AG10803 (cell line): Measurements from ENCODE around the gene STAP2.
"Not testable (repeated sequence)": the region's sequence is repeated elsewhere in the genome, so short reads cannot be mapped to it uniquely, and the experiment has no call there.

Experiments
- DNase-seq: peaks from one replicate; pipeline ENCODE4 v3.0.0; 2010; ENCODE audit warnings: low read depth
- H3K4me3 ChIP-seq: 2 replicates; pipeline ENCODE4 v1.5.1; 2011; ENCODE audit warnings: mild to moderate bottlenecking, low read length, control low read depth
- CTCF ChIP-seq: conservative IDR thresholded peaks from 2 replicates; pipeline ENCODE4 v1.5.1; 2011; ENCODE audit warnings: mild to moderate bottlenecking, low read length, control low read depth, inconsistent platforms

Gene STAP2

GRCh38 chr19:4292515-4292914, 46.1 kb downstream of the STAP2 start:
- no peak for TF ChIP-seq CTCF
- DNase-seq, result no peak
- no peak overlapping the region for H3K4me3 ChIP-seq

- TF ChIP-seq CTCF, result no peak
- no peak overlapping the region for H3K4me3 ChIP-seq
- DNase-seq, result no peak
These were observed 47.4 kb downstream of the STAP2 start for GRCh38 chr19:4291184-4291732.

GRCh38 chr19:4288091-4288777, 50.4 kb downstream of the STAP2 start:
- TF ChIP-seq CTCF, result no peak
- DNase-seq, result no peak
- H3K4me3 ChIP-seq, result no peak overlapping the region

GRCh38 chr19:4286141-4286540, 52.5 kb downstream of the STAP2 start:
- DNase-seq, H3K4me3 ChIP-seq: not testable (repeated sequence)

- no peak for TF ChIP-seq CTCF
- no peak for DNase-seq
- H3K4me3 ChIP-seq, result no peak overlapping the region
These were observed 53.7 kb downstream of the STAP2 start for GRCh38 chr19:4284974-4285373.

- DNase-seq, result no peak
- no peak overlapping the region for H3K4me3 ChIP-seq
- no peak for TF ChIP-seq CTCF
These were observed 54.3 kb downstream of the STAP2 start for GRCh38 chr19:4284176-4284958.

- no peak overlapping the region for H3K4me3 ChIP-seq
- DNase-seq, result no peak
- TF ChIP-seq CTCF, result no peak
These were observed 58.9 kb downstream of the STAP2 start for GRCh38 chr19:4279530-4280422.
